ENCODE data around the gene ARMC7.

Gene ARMC7

DNA sequence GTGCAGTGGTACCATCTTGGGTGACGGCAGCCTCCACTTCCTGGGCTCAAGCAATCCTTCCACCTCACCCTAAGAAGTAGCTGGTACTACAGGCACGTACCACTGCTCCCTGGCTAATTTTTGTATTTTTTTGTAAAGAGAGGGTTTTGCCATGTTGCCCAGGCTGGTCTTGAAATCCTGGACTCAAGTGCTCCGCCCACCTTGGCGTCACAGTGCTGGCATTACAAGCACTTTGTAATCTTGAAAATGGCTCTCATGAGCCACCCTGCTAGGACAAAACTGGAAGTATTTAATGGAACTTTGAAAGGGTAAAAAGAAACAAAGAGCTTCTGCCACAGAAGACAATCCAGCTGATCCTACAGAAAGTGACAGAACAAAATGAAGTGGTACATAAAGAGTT, 63.8 kb downstream of the ARMC7 start:
- TF ChIP-seq CTCF (IDR thresholded peaks at IDR 0.05; ENCODE audit: low read depth, low read length), result no peak
- in situ Hi-C loops (cut with HindIII; ENCODE audit: low sequenced_read_pairs), result no loop called here

DNA sequence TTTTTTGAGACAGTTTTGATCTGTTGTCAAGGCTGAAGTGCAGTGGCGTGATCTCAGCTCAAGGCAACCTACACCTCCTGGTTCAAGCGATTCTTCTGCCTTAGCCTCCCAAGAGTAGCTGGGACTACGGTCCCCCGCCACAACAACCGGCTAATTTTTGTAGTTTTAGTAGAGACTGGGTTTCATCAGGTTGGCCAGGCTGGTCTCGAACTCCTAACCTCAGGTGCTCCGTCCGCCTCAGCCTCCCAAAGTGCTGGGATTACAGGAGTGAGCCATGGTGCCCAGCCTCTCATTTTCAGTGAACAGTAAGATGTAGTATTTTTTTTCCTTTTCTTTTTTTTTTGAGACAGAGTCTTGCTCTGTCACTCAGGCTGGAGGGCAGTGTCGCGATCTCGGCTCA, 65.2 kb downstream of the ARMC7 start:
- TF ChIP-seq CTCF (IDR thresholded peaks at IDR 0.05; ENCODE audit: low read depth, low read length), result no peak
- no peak for DNase-seq (ENCODE audit: low read depth, low spot score)
- in situ Hi-C loops (cut with HindIII; ENCODE audit: low sequenced_read_pairs), result no loop called here
- no peak overlapping the region for H3K4me3 ChIP-seq (ENCODE audit: low read depth, low read length)

More for the DNA sequence above, 63.8 kb downstream of the ARMC7 start:
- DNase-seq (ENCODE audit: low read depth, low spot score), result no peak
- no peak overlapping the region for H3K4me3 ChIP-seq (ENCODE audit: low read depth, low read length)

GRCh38 chr17:75176625-75177024, 66.9 kb downstream of the ARMC7 start:
- TF ChIP-seq CTCF (IDR thresholded peaks at IDR 0.05; ENCODE audit: low read depth, low read length), result no peak
- DNase-seq (ENCODE audit: low read depth, low spot score), result no peak
- in situ Hi-C loops (cut with HindIII; ENCODE audit: low sequenced_read_pairs), result no loop called here
- no peak overlapping the region for H3K4me3 ChIP-seq (ENCODE audit: low read depth, low read length)

- in situ Hi-C loops (cut with HindIII; ENCODE audit: low sequenced_read_pairs), result no loop called here
- no peak overlapping the region for H3K4me3 ChIP-seq (ENCODE audit: low read depth, low read length)
- no peak for DNase-seq (ENCODE audit: low read depth, low spot score)
- no peak for TF ChIP-seq CTCF (IDR thresholded peaks at IDR 0.05; ENCODE audit: low read depth, low read length)
Observed at GRCh38 chr17:75178453-75178852, 68.7 kb downstream of the ARMC7 start.
